Measurements from ENCODE around the gene TBX6. TPM values are rescaled to one million over a fixed set of nuclear protein-coding genes. Genes with fewer than 3 reads are reported as not detected.

TBX6 gene
- total and polyA plus RNA-seq, 2 donors (not counting 3 experiments of a cell fraction or from before 2014, with no cell fraction given), result 0.40 to 0.60 TPM

DNA sequence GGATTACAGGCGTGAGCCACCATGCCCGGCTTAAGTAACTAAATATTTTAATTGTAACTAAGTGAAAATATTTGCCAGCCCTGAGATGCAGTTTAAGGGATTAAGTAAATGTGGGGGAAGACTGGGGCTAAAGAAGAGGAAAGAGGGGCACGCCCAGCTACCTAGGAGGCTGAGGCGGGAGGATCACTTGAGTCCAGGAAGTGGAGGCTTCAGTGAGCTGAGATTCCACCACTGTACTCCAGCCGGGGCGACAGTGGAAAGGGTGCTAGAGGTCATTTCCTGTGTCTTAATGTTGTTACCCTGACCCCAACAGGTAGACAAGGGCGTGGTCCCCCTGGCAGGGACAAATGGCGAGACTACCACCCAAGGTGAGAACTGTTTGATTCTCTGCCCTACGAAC is 23.4 kb downstream of the TBX6 start:
- Histone ChIP-seq H3K4me1 (ENCODE audit: control insufficient read depth, extremely low read depth, insufficient read depth, low read length) (peaks cover 28% of the 10 kb centered on the region), H3K9ac (replicated peaks; ENCODE audit: extremely low read depth, insufficient read depth, low read length) (no peak overlapping the region), H2AFZ (ENCODE audit: low read depth, low read length) (no peak overlapping the region), H3K4me3 (replicated peaks in 1 of 3; ENCODE audit: insufficient read depth in 1 of 3, low read depth in 1 of 3, low read length in 3 of 3) (no peak overlapping the region), H3K9me3 (replicated peaks; ENCODE audit: control insufficient read depth, insufficient read depth, low read length) (no peaks in the 10 kb centered on the region), H3K27me3 (ENCODE audit: control insufficient read depth in 2 of 2, insufficient read depth in 2 of 2, low read length in 2 of 2) (no peaks in the 10 kb centered on the region), H3K36me3 (ENCODE audit: control insufficient read depth in 2 of 2, extremely low read depth in 1 of 2, insufficient read depth in 2 of 2, low read length in 2 of 2) (peaks cover 24 to 42% of the 10 kb centered on the region in 2 experiments), H3K9me1 (replicated peaks; ENCODE audit: control insufficient read depth, extremely low read depth, insufficient read depth, low read length) (no peaks in the 10 kb centered on the region), H4K20me1 (replicated peaks; ENCODE audit: control insufficient read depth, extremely low read depth, insufficient read depth, low read length) (no peaks in the 10 kb centered on the region), H3K4me2 (ENCODE audit: insufficient read depth, low read length) (no peak overlapping the region), H3K27ac (ENCODE audit: insufficient read depth, low read depth, low read length) (no peak overlapping the region), H3K79me2 (ENCODE audit: control insufficient read depth, insufficient read depth, low read length) (peaks cover 46% of the 10 kb centered on the region)
- no peak for TF ChIP-seq JUN (IDR thresholded peaks at IDR 0.05; ENCODE audit: borderline replicate concordance, insufficient read depth, insufficient read length, low read depth)
- TF ChIP-seq MYC (IDR thresholded peaks at IDR 0.05; ENCODE audit: low read depth, low read length), result no peak
- TF ChIP-seq EZH2 (IDR thresholded peaks at IDR 0.05; ENCODE audit: borderline replicate concordance, low read depth, low read length, severe bottlenecking), result no peak
- no peak for TF ChIP-seq GATA2 (IDR thresholded peaks at IDR 0.05; ENCODE audit: insufficient read depth, insufficient read length, low read depth, low read length)
- TF ChIP-seq POLR2AphosphoS5 (IDR thresholded peaks at IDR 0.05; ENCODE audit: insufficient read depth, low read depth, low read length), result no peak
- TF ChIP-seq, protein P1, sequence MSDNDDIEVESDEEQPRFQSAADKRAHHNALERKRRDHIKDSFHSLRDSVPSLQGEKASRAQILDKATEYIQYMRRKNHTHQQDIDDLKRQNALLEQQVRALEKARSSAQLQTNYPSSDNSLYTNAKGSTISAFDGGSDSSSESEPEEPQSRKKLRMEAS (IDR thresholded peaks at IDR 0.05; ENCODE audit: insufficient read depth, insufficient read length), result no peak
- no peak for TF ChIP-seq POLR2A (IDR thresholded peaks at IDR 0.05; ENCODE audit: low read depth, low read length)
- TF ChIP-seq, protein P2, sequence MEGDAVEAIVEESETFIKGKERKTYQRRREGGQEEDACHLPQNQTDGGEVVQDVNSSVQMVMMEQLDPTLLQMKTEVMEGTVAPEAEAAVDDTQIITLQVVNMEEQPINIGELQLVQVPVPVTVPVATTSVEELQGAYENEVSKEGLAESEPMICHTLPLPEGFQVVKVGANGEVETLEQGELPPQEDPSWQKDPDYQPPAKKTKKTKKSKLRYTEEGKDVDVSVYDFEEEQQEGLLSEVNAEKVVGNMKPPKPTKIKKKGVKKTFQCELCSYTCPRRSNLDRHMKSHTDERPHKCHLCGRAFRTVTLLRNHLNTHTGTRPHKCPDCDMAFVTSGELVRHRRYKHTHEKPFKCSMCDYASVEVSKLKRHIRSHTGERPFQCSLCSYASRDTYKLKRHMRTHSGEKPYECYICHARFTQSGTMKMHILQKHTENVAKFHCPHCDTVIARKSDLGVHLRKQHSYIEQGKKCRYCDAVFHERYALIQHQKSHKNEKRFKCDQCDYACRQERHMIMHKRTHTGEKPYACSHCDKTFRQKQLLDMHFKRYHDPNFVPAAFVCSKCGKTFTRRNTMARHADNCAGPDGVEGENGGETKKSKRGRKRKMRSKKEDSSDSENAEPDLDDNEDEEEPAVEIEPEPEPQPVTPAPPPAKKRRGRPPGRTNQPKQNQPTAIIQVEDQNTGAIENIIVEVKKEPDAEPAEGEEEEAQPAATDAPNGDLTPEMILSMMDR (IDR thresholded peaks at IDR 0.05; ENCODE audit: extremely low read depth in 1 of 2, insufficient read depth in 1 of 2, low read depth in 1 of 2, low read length in 2 of 2), result no peak
- no peak for TF ChIP-seq FOS (IDR thresholded peaks at IDR 0.05; ENCODE audit: borderline replicate concordance, insufficient read depth, low read length)
- ChIA-PET POLR2A (no interaction called here), CTCF (interaction anchor here (1.6 to 1.8 kb wide), 2 partner anchors 13 to 24 kb away, joined by 5 to 9 read pairs; partner anchors contain the start of gene TBX6)
- no peak for DNase-seq (ENCODE audit: low read depth, low spot score)
- BruUV-seq (replicated peaks), result no TSS peak
- dilution Hi-C loops (cut with MboI; ENCODE audit: extremely low pct_ligation_motif_present, low sequenced_read_pairs), result no loop called here
- FAIRE-seq, result no peak
- intact Hi-C loops (cut with micrococcal nuclease), result no loop called here
